ENCODE results near the gene SLC1A2.

Gene SLC1A2

GRCh38 chr11:35214792-35215193, 204.6 kb downstream of the SLC1A2 start:
- no peak for DNase-seq

GRCh38 chr11:35214226-35214770, 205.1 kb downstream of the SLC1A2 start:
- no peak for DNase-seq

GRCh38 chr11:35211952-35212351, 207.4 kb downstream of the SLC1A2 start:
- DNase-seq, result no peak

GRCh38 chr11:35210876-35211546, 208.3 kb downstream of the SLC1A2 start:
- DNase-seq, result no peak

- DNase-seq, result no peak
These were observed 210.6 kb downstream of the SLC1A2 start for GRCh38 chr11:35208795-35209194.

- no peak for DNase-seq
These were observed 211.6 kb downstream of the SLC1A2 start for GRCh38 chr11:35207471-35208403.

- DNase-seq, result no peak
These were observed 212.7 kb downstream of the SLC1A2 start for GRCh38 chr11:35206616-35207015.

GRCh38 chr11:35204614-35205013, 214.7 kb downstream of the SLC1A2 start:
- DNase-seq, result no peak
